ENCODE measurements around the gene PLCH1.

DNA sequence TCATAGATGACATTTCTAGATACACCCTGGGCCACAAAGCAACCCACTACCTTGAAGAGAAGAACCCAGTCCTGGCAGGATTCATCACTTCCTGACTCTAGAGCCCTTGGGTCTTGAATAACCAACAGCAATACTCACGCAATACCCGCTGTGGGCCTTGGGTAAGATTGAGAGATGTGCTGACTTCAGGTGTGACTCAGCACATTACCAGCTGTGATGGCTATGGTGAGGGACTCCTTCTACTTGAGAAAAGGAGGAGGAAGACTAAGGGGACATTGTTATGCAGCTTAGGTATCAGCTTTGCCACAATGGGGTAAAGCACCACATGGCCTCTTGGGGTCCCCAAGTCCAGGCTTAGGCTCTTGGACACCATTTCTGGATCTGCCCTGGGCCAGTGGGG is 46.3 kb upstream of the PLCH1 start:
- TF ChIP-seq, protein P1, sequence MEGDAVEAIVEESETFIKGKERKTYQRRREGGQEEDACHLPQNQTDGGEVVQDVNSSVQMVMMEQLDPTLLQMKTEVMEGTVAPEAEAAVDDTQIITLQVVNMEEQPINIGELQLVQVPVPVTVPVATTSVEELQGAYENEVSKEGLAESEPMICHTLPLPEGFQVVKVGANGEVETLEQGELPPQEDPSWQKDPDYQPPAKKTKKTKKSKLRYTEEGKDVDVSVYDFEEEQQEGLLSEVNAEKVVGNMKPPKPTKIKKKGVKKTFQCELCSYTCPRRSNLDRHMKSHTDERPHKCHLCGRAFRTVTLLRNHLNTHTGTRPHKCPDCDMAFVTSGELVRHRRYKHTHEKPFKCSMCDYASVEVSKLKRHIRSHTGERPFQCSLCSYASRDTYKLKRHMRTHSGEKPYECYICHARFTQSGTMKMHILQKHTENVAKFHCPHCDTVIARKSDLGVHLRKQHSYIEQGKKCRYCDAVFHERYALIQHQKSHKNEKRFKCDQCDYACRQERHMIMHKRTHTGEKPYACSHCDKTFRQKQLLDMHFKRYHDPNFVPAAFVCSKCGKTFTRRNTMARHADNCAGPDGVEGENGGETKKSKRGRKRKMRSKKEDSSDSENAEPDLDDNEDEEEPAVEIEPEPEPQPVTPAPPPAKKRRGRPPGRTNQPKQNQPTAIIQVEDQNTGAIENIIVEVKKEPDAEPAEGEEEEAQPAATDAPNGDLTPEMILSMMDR (IDR thresholded peaks at IDR 0.05): no peak
- TF ChIP-seq EZH2 (IDR thresholded peaks at IDR 0.05): no peak

Data from neural progenitor cell (in vitro differentiated cells).